ENCODE data around the gene GRM4.

DNA sequence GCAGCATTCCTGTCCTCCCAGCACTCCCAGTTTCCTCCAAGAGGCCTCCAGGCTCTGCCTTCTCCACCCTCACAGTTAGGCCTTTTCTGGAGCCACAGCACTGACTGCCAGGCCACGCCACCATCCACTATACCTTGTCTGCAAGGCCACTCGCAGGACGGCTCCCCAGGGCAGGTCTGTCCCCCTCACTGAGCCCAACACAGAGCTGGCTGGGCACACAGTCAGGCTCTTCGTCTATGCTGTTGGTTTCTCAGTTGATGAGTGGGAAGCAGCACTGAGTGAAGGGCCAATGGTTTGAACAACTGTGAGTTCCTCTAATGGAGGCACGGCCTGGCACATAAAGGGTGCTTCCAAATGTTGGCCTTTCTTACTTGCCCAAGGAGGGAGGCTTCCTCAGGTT lies 95.2 kb downstream of the GRM4 start:
- TF ChIP-seq EZH2 (IDR thresholded peaks at IDR 0.05; ENCODE audit: insufficient read depth, poor library complexity, severe bottlenecking) (no peak), EZH2phosphoT487 (IDR thresholded peaks at IDR 0.05; ENCODE audit: insufficient read depth, low read depth) (no peak)
